Activated CD4-positive, alpha-beta T cell treated with anti-CD3 and anti-CD28 coated beads, Interleukin-2, amount 50 U/mL, for 48 hours (primary cell): ENCODE results near the gene SLC4A3.

Source experiments
- DNase-seq, 2 experiments: peaks; one replicate each; pipeline ENCODE4 v3.0.0-alpha.2; 2020

SLC4A3 gene

GRCh38 chr2:219614076-219614860 lies 13.2 kb upstream of the SLC4A3 start:
- no peak for DNase-seq

DNA sequence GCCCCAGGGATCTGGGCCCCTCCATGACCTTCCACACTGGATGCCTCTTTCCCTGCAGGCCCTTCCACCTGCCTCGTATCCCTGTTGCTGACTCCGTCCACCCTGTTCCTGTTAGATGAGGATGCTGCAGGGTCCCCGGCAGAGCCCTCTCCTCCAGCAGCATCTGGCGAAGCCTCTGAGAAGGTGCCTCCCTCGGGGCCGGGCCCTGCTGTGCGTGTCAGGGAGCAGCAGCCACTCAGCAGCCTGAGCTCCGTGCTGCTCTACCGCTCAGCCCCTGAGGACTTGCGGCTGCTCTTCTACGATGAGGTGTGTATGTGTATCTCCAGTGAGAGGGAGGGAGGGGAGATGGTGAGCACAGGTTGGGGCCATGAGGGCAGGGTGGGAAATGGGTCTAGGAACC lies 12.4 kb upstream of the SLC4A3 start:
- no peak for DNase-seq

DNA sequence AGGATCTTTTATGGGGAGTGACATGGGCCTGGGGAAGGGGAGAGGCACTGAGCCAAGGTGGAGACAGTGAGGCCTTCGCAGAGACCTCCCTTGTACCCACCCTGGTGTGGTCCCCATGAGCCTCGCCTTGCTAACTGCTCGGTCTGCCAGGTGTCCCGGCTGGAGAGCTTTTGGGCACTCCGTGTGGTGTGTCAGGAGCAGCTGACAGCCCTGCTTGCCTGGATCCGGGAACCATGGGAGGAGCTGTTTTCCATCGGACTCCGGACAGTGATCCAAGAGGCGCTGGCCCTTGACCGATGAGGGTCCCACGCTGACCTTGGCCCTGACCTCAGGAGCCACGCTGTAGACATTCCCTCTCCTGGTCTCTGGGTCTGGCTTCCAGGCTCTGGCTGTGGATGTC lies 11.5 kb upstream of the SLC4A3 start:
- DNase-seq, result no peak

DNA sequence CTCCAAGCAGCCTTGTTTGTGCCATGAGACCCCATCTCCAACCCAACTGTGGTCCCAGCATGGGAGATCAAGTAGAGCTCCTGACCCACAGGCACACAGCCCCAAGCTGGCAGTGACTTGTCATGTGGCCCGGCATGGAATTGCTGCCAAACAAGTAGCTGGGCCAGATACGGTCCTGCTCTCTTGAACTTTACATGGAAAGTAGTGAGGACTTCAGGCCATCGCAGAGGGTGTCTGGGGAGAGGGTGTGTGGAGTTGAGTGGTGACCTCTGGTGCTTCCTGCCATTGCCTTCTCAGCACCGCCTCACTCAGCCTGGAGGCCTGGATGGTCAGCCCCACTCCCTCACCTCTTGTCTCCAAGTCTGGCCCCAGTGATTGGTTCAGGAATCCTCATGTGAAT lies 10.9 kb upstream of the SLC4A3 start:
- no peak for DNase-seq

- DNase-seq, result no peak
These were observed 8.7 kb upstream of the SLC4A3 start for GRCh38 chr2:219618733-219619122.

DNA sequence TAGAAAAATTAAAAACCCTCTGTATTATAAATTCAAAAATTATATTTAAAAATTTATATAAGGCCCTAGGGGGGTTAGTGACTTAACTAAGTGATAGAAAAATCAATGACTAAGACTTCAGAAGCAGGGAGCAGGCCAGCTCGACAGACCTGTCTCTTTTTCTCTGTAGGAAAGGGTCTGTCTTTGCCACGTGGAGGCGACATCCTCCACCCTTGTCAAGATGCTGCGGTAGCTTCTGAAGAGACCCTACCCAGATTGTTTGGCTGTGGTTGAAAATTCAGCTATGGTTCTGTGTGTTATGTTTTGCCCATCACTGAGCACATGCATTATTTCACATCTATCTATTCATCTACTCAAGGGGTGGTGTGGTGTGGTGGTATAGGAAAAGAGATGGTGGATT lies 8.2 kb upstream of the SLC4A3 start:
- no peak for DNase-seq

- no peak for DNase-seq
These were observed 6.9 kb upstream of the SLC4A3 start for GRCh38 chr2:219620546-219620945.

DNA sequence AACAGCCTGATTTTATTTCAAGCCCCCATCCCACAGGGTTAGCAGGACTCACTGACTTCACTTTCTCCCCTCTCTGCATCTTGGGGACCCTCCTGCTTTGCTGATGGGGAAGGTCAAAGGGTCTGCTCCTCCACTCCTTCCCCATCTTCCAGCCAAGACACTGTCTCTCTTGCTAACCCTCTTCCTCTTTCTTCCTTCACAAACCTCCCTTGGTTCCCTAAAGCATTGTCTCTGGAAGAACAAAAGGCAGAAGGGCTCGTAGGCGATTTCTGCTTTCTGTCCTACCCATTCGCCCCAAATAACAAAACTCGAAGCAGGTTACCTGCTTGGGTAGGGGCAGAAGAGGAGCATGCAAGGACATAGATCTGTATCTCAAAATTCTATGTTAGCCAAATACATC lies 5.5 kb upstream of the SLC4A3 start:
- DNase-seq, result no peak

GRCh38 chr2:219622472-219622871 lies 5.0 kb upstream of the SLC4A3 start:
- no peak for DNase-seq

DNA sequence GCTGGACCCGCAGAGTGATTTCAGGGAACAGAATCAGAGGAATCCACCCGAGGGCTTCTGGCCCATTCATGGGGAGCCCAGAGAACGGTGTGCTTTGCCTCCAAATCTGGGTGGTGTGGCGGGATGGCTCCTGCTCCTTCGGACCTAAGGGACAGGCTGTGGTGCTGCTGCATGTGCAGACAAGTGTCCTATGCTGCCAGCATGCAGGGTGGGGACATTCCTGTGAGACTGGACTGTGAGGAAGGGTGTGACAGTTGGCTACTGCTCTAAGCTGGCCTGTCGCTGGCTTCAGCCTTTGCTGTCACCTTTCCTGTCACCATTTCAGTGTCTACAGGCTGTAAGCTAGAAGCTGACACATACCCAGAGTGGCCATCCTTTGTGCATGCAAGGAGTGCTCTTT lies 2.9 kb upstream of the SLC4A3 start:
- no peak for DNase-seq

DNA sequence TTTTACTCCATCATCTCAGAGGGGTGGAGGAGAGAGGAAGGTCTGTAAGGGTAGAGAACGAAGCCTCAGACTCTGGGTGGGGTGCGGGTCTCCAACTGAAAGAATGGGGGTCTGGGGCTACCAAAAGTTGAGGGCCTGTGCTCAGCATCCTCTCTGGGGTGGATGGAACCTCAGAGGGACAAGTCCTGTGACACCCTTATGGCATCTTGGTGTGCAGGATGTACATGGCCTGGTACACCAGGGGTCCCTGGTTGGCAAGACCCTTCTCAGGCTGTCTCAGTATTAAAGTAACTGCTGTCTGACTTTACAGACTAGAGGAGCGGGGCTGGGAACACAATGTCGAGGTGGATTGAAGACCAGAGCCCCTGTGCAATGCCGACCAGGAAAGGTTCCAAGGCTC lies 2.3 kb upstream of the SLC4A3 start:
- DNase-seq, result no peak

DNA sequence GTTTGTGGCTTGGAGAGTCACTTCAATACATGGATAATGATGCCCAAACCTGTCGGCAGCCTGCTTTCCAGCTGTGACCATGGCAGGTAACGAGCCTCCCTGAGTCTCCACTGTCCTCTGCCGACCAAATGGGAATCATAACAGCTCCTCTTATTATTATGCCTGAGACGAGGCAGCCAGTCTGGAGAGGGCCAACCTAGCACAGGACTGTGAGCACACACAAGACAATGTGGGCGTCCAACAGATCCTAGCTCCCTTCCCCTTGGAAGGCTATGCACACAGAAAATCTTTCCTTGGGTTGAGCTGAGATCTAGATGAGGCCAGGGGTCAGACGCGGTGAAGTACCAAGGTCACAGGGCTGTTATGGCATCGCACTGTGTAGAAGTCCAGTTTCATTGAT lies 890 bp upstream of the SLC4A3 start:
- no peak for DNase-seq

GRCh38 chr2:219628235-219628985 lies 980 bp downstream of the SLC4A3 start:
- DNase-seq, result no peak

- no peak for DNase-seq
These were observed 1.8 kb downstream of the SLC4A3 start for GRCh38 chr2:219628986-219629901.

GRCh38 chr2:219629976-219630695 lies 2.7 kb downstream of the SLC4A3 start:
- no peak for DNase-seq

DNA sequence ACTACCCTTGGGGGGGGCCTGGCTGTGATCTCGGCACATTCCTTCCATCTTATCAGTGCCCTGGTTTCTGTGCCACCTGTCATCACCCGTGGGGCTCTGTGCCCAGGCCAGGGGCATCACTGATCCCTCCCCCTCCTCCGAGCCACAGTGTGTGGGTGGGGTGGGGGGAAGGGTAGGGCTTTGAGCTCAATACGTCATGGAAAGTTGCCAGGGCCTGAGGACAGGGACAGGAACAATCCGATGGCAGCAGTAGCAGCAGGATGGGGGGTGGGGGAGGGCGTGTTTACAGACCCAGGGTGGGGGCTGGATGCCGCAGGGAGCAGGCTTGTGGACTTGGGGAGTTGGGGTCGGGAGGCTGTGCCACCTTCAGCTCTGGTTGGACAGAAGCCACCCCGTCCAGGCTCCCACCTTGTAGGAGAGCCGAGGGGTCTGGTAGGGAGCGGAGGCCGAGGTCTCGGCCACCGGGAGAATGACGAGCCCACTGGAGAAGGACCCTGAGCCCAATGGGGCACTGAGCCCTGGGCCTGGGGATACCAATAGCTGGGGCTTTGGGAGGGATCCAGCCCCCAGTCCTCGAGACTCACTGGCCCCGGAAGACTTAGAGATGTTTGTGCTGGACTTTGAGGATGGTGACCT lies 3.5 kb downstream of the SLC4A3 start:
- no peak for DNase-seq

DNA sequence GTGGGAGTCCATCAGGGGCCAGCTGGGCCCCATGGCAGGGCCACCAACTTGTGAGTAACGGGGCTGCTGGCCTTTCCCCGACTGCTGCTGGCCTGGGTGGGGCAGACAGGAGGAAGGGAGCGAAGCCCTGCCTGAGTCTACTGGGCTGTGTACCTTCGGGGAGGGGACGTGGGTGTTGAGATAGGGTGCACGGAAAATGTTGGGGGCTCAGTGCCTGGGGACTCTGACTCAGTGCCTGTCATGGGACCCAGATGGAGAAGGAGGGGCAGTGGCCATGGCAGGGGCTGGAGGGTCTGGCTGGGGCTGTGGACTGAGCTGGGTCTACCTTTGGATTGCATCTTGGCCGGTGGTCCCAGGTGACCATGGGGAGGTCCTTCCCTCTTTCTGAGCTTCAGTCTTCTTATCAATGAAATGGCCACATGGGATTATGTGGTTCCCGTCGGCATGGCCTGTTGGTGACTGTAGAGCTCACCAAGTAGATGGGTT lies 4.0 kb downstream of the SLC4A3 start:
- DNase-seq, result no peak

DNA sequence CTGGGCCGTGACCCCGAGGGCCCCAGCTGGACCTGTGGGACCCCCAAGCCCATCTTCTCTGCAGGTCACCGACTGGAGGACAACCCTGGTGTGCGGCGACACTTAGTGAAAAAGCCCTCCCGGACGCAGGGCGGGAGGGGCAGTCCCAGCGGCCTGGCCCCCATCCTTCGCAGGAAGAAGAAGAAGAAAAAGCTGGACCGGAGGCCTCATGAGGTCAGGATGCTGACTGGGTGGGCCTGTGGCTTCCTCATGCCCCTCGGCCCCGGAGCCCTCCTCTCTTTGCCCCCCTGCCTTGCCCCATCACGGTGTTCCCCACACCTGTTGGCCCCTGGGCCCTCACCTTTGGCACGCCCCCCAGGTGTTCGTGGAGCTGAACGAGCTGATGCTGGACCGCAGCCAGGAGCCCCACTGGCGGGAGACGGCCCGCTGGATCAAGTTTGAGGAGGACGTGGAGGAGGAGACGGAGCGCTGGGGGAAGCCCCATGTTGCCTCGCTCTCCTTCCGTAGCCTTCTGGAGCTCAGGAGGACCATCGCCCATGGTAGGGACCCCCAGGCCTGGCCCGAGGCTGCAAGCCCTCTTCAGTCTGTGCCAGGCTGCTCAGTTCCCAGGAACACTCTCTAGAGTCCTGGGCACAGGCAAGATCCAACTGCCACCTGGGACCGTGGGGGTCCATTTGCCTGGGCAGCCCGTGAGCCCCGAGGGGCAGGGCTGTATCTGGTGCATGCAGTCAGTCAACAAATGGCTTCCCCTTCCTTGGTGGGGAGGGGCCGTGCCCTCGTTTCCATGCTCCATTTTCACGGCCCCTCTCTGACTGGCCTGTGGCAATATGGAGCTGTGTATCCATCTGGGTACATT lies 4.7 kb downstream of the SLC4A3 start:
- DNase-seq, result no peak

GRCh38 chr2:219632760-219633105 lies 5.3 kb downstream of the SLC4A3 start:
- no peak for DNase-seq

DNA sequence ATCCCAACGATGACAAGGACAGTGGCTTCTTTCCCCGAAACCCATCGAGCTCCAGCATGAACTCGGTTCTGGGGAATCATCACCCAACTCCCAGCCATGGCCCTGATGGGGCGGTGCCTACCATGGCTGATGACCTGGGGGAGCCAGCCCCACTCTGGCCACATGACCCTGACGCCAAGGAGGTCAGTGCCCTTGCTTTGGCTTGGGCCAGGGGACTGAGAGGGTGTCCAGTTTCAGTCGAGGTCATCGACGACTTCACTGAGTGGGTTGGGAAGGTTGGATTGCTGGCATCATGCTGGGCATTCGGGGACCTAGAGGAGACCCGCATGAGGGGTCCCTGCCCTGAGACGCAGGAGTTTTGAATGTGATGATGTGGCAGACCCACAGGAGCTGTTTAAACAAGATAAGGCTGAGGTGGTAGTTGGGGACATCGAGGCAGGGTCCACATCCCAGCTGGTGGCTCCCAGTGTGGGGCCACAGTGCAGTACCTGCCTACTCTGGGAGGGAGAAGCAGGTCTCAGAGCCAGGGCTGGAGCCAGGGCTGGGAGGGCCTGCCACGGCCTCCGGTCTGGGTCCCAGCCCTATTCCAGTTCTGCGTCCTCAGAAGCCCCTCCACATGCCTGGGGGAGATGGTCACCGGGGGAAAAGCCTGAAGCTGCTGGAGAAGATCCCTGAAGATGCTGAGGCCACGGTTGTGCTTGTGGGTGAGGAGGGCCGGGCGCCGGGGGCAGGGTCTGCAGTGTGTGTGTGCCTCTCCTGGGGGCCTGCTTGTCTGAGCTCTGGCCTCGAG lies 6.0 kb downstream of the SLC4A3 start:
- DNase-seq, result no peak
